ENCODE results near the gene CXCL9. TPM values are rescaled to one million over a fixed set of nuclear protein-coding genes. Genes with fewer than 3 reads are reported as not detected.

The CXCL9 gene
- total and polyA plus RNA-seq, 12 donors, result 0.10 to 396 (median 0.50) TPM

- no peak overlapping the region for H3K27ac ChIP-seq
- DNase-seq (no peak), ATAC-seq (no peak)
- H3K9me3 ChIP-seq, result no peaks in the 10 kb centered on the region
- H3K27me3 ChIP-seq, result no peaks in the 10 kb centered on the region
- intact Hi-C loops (cut with DNase I), result loop anchor here in 1 of 10 donors (5.0 kb wide), 1 partner anchor 437 kb away; no protein-coding TSS in a partner anchor
- H3K4me3 ChIP-seq, result no peak overlapping the region
- peaks cover 0 to 21% (median 0%) of the 10 kb centered on the region in 9 donors for H3K4me1 ChIP-seq
- TF ChIP-seq CTCF (IDR thresholded peaks at IDR 0.05), result no peak
- no peaks in the 10 kb centered on the region for H3K36me3 ChIP-seq
- WGBS, 2 donors, result 79 to 84% methylated on average over 2 of the region's 2 CpGs
Measured at GRCh38 chr4:76029300-76029699, 22.0 kb upstream of the CXCL9 start.

GRCh38 chr4:76028350-76028765 is 21.0 kb upstream of the CXCL9 start:
- TF ChIP-seq CTCF (IDR thresholded peaks at IDR 0.05), result no peak

GRCh38 chr4:76024065-76024464 is 16.8 kb upstream of the CXCL9 start:
- TF ChIP-seq CTCF (IDR thresholded peaks at IDR 0.05), result no peak
- Histone ChIP-seq H3K4me3 (no peak overlapping the region), H3K4me1 (peaks cover 0 to 33% (median 0%) of the 10 kb centered on the region in 9 donors), H3K27ac (no peak overlapping the region), H3K36me3 (no peaks in the 10 kb centered on the region), H3K9me3 (no peaks in the 10 kb centered on the region), H3K27me3 (no peaks in the 10 kb centered on the region)
- DNase-seq (no peak), ATAC-seq (no peak)
- intact Hi-C loops (cut with DNase I), result no loop called here
- WGBS, 2 donors, result 81 to 89% methylated on average over 4 of the region's 4 CpGs

More at GRCh38 chr4:76028350-76028765, 21.0 kb upstream of the CXCL9 start:
- WGBS, 2 donors, result 19 to 43% methylated on average over 6 of the region's 6 CpGs
- H3K36me3 ChIP-seq, result no peaks in the 10 kb centered on the region
- intact Hi-C loops (cut with DNase I), result loop anchor here in 1 of 10 donors (5.0 kb wide), 1 partner anchor 436 kb away; no protein-coding TSS in a partner anchor
- H3K27ac ChIP-seq, result peak overlapping the region in 4 of 10 donors; percentile 14 to 62 (median 22)
- peak in 3 of 8 donors; percentile 19 to 48 (median 47) for ATAC-seq
- no peaks in the 10 kb centered on the region for H3K27me3 ChIP-seq
- DNase-seq, result no peak
- peaks cover 0 to 30% (median 0%) of the 10 kb centered on the region in 9 donors for H3K4me1 ChIP-seq
- peak overlapping the region in 8 of 10 donors; percentile 4 to 44 (median 29) for H3K4me3 ChIP-seq
- H3K9me3 ChIP-seq, result no peaks in the 10 kb centered on the region

GRCh38 chr4:76023389-76023788 is 16.1 kb upstream of the CXCL9 start, which contains the start of gene CXCL10:
Gene CXCL10 (minus strand): TSS chr4:76023497. CDS start chr4:76023431, 66 bp downstream.
- DNase-seq (no peak), ATAC-seq (no peak)
- 27 to 41% methylated on average over 3 of the region's 3 CpGs for WGBS, 2 donors
- no peaks in the 10 kb centered on the region for H3K9me3 ChIP-seq
- H3K36me3 ChIP-seq, result no peaks in the 10 kb centered on the region
- H3K27me3 ChIP-seq, result no peaks in the 10 kb centered on the region
- peaks cover 0 to 27% (median 0%) of the 10 kb centered on the region in 9 donors for H3K4me1 ChIP-seq
- intact Hi-C loops (cut with DNase I), result no loop called here
- no peak for TF ChIP-seq CTCF (IDR thresholded peaks at IDR 0.05)
- peak within 1 kb of the TSS in 1 of 10 donors; percentile 15 for H3K27ac ChIP-seq
- peak within 1 kb of the TSS in 1 of 10 donors; percentile 6 for H3K4me3 ChIP-seq
